ENCODE data around the gene PDIA2.

GRCh38 chr16:280552-280951, 2.4 kb upstream of the PDIA2 start, which contains the start of gene ARHGDIG:
- TF ChIP-seq EP300 (IDR thresholded peaks at IDR 0.05), result no peak
- no peak for TF ChIP-seq POLR2AphosphoS5 (IDR thresholded peaks at IDR 0.05)
- TF ChIP-seq CTCF (IDR thresholded peaks at IDR 0.05), result no peak
- no peak for TF ChIP-seq POLR2A (IDR thresholded peaks at IDR 0.05)
